PC-3 (cell line): ENCODE results near the gene LIPC. TPM values are rescaled to one million over a fixed set of nuclear protein-coding genes. Genes with fewer than 3 reads are reported as not detected.

Experiments
- ATAC-seq: fragments of 200-7000 bp; cut with Tn5 transposase; 2 replicates; pipeline ENCODE4 v1.9.1; 2020; ENCODE audit warnings: mild to moderate bottlenecking, moderate library complexity
- Bru-seq: library from RNA; stranded (reverse); fragments of 400-500 nt; gene quantifications from one replicate; lab custom pipeline; 2021; lab: Mats Ljungman, UMichigan
- BruChase-seq, 2 experiments: library from RNA; stranded (reverse); fragments of 400-500 nt; gene quantifications; one replicate each; lab custom pipeline; 2021; lab: Mats Ljungman, UMichigan
- BruUV-seq: library from RNA; stranded (reverse); fragments of 400-500 nt; replicated peaks from 2 replicates; lab custom pipeline; 2021; lab: Mats Ljungman, UMichigan
- CTCF ChIA-PET: fragments of 300-600 bp; sonication (Branson Sonifier 250); formaldehyde crosslinking; loops from one replicate; lab custom pipeline; 2022; ENCODE audit warnings: antibody characterized with exemption; lab: Charles Lee
- POLR2A ChIA-PET: fragments of 300-600 bp; sonication (Branson Sonifier 250); formaldehyde crosslinking; loops from one replicate; lab custom pipeline; 2022; ENCODE audit warnings: antibody characterized with exemption; ENCODE audit not compliant: unreplicated experiment; lab: Charles Lee
- DNase-seq: peaks from one replicate; pipeline ENCODE4 v3.0.0-alpha.2; 2015
- H2AFZ ChIP-seq: fragments of 300-600 bp; sonication (generic); 2 replicates; pipeline ENCODE4 v1.6.0; 2016; ENCODE audit warnings: antibody characterized with exemption, low read length
- H3F3A ChIP-seq: fragments of 300-600 bp; sonication (generic); one replicate; pipeline ENCODE4 v1.6.0; 2017; ENCODE audit warnings: antibody characterized with exemption, low read length, control low read depth, mild to moderate bottlenecking; ENCODE audit not compliant: unreplicated experiment
- H3K27ac ChIP-seq: fragments of 300-600 bp; sonication (generic); 2 replicates; pipeline ENCODE4 v1.5.1; 2016; ENCODE audit warnings: mild to moderate bottlenecking, low read length
- H3K27me3 ChIP-seq: fragments of 300-600 bp; sonication (generic); 2 replicates; pipeline ENCODE4 v1.6.1; 2016; ENCODE audit warnings: low read length, mixed read lengths
- H3K36me3 ChIP-seq: fragments of 300-600 bp; sonication (generic); 2 replicates; pipeline ENCODE4 v1.6.1; 2016; ENCODE audit warnings: low read depth, mixed run types, low read length, mixed read lengths
- H3K4me1 ChIP-seq: fragments of 300-600 bp; sonication (generic); 2 replicates; pipeline ENCODE4 v1.5.1; 2016; ENCODE audit warnings: low read length; ENCODE audit not compliant: insufficient read depth
- H3K4me2 ChIP-seq: fragments of 300-600 bp; sonication (generic); 2 replicates; pipeline ENCODE4 v1.6.0; 2016; ENCODE audit warnings: low read length
- H3K4me3 ChIP-seq: fragments of 300-600 bp; sonication (generic); 2 replicates; pipeline ENCODE4 v1.5.1; 2016; ENCODE audit warnings: mild to moderate bottlenecking, low read length, mixed read lengths
- H3K79me2 ChIP-seq: fragments of 300-600 bp; sonication (generic); 2 replicates; pipeline ENCODE4 v1.6.1; 2017; ENCODE audit warnings: low read length, mixed read lengths
- H3K9ac ChIP-seq: fragments of 300-600 bp; sonication (generic); 2 replicates; pipeline ENCODE4 v1.6.0; 2016; ENCODE audit warnings: mild to moderate bottlenecking, low read length
- H3K9me2 ChIP-seq: fragments of 300-600 bp; sonication (generic); replicated peaks from 2 replicates; pipeline ENCODE4 v1.6.1; 2016; ENCODE audit warnings: mixed run types, low read length, mixed read lengths
- H3K9me3 ChIP-seq: fragments of 300-600 bp; sonication (generic); 2 replicates; pipeline ENCODE4 v1.6.1; 2016; ENCODE audit warnings: low read length, mixed read lengths
- H4K20me1 ChIP-seq: fragments of 300-600 bp; sonication (generic); 2 replicates; pipeline ENCODE4 v1.6.1; 2016; ENCODE audit warnings: low read length, mixed read lengths
- EZH2 ChIP-seq: fragments of 300-600 bp; sonication (generic); IDR thresholded peaks from one replicate; pipeline ENCODE4 v1.6.1; 2017; ENCODE audit warnings: antibody characterized with exemption, mild to moderate bottlenecking, low read length; ENCODE audit not compliant: unreplicated experiment
- EZH2phosphoT487 ChIP-seq: fragments of 300-600 bp; sonication (generic); IDR thresholded peaks from 2 replicates; pipeline ENCODE4 v1.6.1; 2018; ENCODE audit warnings: mild to moderate bottlenecking, antibody characterized with exemption, low read length, borderline replicate concordance
- intact Hi-C: fragments of 100-400 bp; cut with micrococcal nuclease; formaldehyde crosslinking; loops from 2 replicates; pipeline ENCODE4 v1.9.0; 2023
- long read RNA-seq: library from polyadenylated mRNA; unstranded; transcript quantifications from one replicate; pipeline ENCODE4 v2.0.0, GENCODE V29; 2021; ENCODE audit not compliant: unreplicated experiment
- total RNA-seq: library from RNA; depleted of rRNA; stranded (reverse); fragments of >200 nt; gene quantifications from 2 replicates; pipeline ENCODE4 v1.2.3, GENCODE V29; 2014; rRNA removed
- TF ChIP-seq, protein P1 (sequence below): fragments of 300-600 bp; sonication (generic); conservative IDR thresholded peaks from 2 replicates; pipeline ENCODE4 v1.5.1; 2017; ENCODE audit warnings: antibody characterized with exemption, low read depth, mild to moderate bottlenecking, low read length

Gene LIPC
- total RNA-seq, result not detected in 2 replicates
- percentile 4 among the genes with signal in this experiment for Bru-seq, nascent RNA
- percentile 2 among the genes with signal in this experiment for BruChase-seq, experiment 1, labeled RNA remaining after a 6-hour chase
- BruChase-seq, experiment 2, labeled RNA remaining after a 2-hour chase, result percentile 0 among the genes with signal in this experiment
- long read RNA-seq, result 0 reads

DNA sequence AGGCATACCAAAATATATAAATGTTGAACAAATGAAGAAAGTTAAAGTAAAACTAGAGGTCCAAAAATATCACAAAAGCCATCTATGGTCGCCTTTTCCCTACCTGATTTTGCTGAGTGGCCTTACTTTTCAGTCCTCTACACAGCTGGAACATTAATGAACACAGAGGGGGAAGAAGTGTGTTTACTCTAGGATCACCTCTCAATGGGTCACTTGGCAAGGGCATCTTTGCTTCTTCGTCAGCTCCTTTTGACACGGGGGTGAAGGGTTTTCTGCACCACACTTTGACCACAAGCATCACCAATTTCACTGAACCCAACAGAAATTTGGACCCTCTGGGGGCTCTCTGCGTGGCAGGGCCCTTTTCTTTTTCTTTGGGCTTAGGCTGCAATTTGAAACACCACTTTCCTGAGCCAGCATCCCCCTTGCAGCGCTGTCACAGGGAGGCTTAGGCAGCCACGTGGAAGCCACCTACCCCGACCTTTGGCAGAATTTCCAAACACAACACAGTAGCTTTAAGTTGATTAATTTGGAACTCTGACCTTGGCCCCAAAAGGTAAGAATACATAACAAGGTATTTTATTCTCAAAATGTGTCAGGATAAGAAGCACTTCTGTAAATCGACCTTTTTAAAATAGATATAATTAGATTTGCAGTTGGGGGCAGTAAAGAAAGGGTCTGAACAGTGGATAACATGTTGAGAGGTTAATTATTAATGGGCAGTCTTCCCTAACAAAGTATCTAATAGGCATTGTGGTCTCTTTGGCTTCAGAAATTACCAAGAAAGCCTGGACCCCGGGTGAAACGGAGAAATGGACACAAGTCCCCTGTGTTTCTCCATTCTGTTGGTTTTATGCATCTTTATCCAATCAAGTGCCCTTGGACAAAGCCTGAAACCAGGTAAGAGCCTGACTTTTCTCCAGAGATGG is at the start of gene LIPC:
TSS of gene LIPC (plus strand) at position 771 of the 929 bp plus-strand sequence. CDS start at position 813, 42 bp downstream.
- Histone ChIP-seq H3K9me3 (no peaks in the 10 kb centered on the region), H3K4me2 (no peak within 1 kb of the TSS), H3K9ac (no peak within 1 kb of the TSS), H3F3A (no peaks in the 10 kb centered on the region), H3K27me3 (no peaks in the 10 kb centered on the region), H3K27ac (no peak within 1 kb of the TSS), H2AFZ (no peak within 1 kb of the TSS), H3K4me3 (no peak within 1 kb of the TSS), H3K9me2 (no peaks in the 10 kb centered on the region), H4K20me1 (no peaks in the 10 kb centered on the region), H3K79me2 (no peaks in the 10 kb centered on the region), H3K4me1 (no peaks in the 10 kb centered on the region), H3K36me3 (no peaks in the 10 kb centered on the region)
- intact Hi-C loops, result no loop called here
- ChIA-PET CTCF (no interaction called here), POLR2A (no interaction called here)
- DNase-seq (no peak), ATAC-seq (no peak)
- no TSS peak for BruUV-seq
- TF ChIP-seq, protein P1, sequence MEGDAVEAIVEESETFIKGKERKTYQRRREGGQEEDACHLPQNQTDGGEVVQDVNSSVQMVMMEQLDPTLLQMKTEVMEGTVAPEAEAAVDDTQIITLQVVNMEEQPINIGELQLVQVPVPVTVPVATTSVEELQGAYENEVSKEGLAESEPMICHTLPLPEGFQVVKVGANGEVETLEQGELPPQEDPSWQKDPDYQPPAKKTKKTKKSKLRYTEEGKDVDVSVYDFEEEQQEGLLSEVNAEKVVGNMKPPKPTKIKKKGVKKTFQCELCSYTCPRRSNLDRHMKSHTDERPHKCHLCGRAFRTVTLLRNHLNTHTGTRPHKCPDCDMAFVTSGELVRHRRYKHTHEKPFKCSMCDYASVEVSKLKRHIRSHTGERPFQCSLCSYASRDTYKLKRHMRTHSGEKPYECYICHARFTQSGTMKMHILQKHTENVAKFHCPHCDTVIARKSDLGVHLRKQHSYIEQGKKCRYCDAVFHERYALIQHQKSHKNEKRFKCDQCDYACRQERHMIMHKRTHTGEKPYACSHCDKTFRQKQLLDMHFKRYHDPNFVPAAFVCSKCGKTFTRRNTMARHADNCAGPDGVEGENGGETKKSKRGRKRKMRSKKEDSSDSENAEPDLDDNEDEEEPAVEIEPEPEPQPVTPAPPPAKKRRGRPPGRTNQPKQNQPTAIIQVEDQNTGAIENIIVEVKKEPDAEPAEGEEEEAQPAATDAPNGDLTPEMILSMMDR, result no peak
- no peak for TF ChIP-seq EZH2phosphoT487

DNA sequence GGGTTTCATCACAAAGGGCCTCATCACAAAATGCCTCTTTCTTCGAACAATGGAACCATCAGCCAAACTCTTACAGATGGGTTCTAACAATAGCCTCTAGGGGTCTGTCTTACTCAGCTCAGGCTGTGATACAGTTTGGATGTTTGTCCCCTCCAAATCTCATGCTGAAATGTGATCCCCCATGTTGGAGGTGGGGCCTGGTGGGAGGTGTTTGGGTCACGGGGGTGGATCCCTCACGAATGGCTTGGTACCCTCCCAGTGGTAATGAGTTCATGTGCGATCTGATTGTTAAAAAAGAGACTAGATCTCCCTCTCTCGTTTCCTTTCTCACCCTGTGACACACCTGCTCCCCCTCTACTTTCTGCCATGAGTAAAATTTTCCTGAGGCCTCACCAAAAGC is 47.9 kb upstream of the LIPC start:
- ChIA-PET POLR2A (no interaction called here), CTCF (no interaction called here)
- TF ChIP-seq EZH2phosphoT487 (no peak), EZH2 (no peak)
- TF ChIP-seq, protein P1, result no peak
- no peak overlapping the region for H3K4me2 ChIP-seq
- H3K4me1 ChIP-seq, result peaks cover 6% of the 10 kb centered on the region; the same call in 1 of the 2 replicates
- ATAC-seq, result no peak
- no peak overlapping the region for H3K27ac ChIP-seq
- no peak overlapping the region for H2AFZ ChIP-seq
- H3K4me3 ChIP-seq, result no peak overlapping the region
- H3K36me3 ChIP-seq, result no peaks in the 10 kb centered on the region
- H3K9ac ChIP-seq, result no peak overlapping the region
- no peak for DNase-seq
- BruUV-seq, result no TSS peak
- H3K9me3 ChIP-seq, result no peaks in the 10 kb centered on the region
- no peaks in the 10 kb centered on the region for H3K27me3 ChIP-seq
- H3F3A ChIP-seq, result no peaks in the 10 kb centered on the region
- H4K20me1 ChIP-seq, result no peaks in the 10 kb centered on the region
- H3K9me2 ChIP-seq, result no peaks in the 10 kb centered on the region
- no peaks in the 10 kb centered on the region for H3K79me2 ChIP-seq
- intact Hi-C loops, result no loop called here

DNA sequence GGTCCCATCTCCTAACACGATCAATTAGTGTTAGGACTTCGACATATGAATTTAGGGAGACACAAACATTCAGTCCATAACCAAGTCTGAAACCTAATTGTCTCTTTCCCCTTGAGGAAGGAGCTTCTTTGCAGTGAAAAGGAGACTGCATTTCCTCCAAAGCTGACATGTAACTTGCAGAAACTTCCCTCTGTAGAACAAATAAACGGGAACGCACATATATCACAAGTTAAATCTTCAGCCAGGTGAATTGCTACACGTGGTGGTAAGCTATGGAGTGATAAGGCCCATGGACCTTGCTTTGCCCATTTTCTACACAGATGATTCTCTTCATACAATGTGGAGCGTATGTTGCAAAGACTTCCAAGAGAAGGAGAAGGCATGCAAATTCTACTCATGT is 47.1 kb upstream of the LIPC start:
- H3K79me2 ChIP-seq, result no peaks in the 10 kb centered on the region
- no TSS peak for BruUV-seq
- no peak overlapping the region for H3K4me2 ChIP-seq
- DNase-seq, result no peak
- H3K36me3 ChIP-seq, result no peaks in the 10 kb centered on the region
- intact Hi-C loops, result no loop called here
- H3K4me3 ChIP-seq, result no peak overlapping the region
- no peaks in the 10 kb centered on the region for H3K9me2 ChIP-seq
- H3K9me3 ChIP-seq, result no peaks in the 10 kb centered on the region
- ChIA-PET POLR2A (no interaction called here), CTCF (no interaction called here)
- H4K20me1 ChIP-seq, result no peaks in the 10 kb centered on the region
- no peak overlapping the region for H3K27ac ChIP-seq
- no peak for ATAC-seq
- no peak overlapping the region for H3K9ac ChIP-seq
- no peaks in the 10 kb centered on the region for H3F3A ChIP-seq
- no peak for TF ChIP-seq EZH2phosphoT487
- TF ChIP-seq, protein P1, result no peak
- no peak for TF ChIP-seq EZH2
- H3K27me3 ChIP-seq, result no peaks in the 10 kb centered on the region
- no peak overlapping the region for H2AFZ ChIP-seq
- peaks cover 9% of the 10 kb centered on the region for H3K4me1 ChIP-seq
